ENCODE data around the gene THBS2. TPM values are rescaled to one million over a fixed set of nuclear protein-coding genes. Genes with fewer than 3 reads are reported as not detected.

The THBS2 gene
- total RNA-seq, 3 donors from 2014 or later: 3.7 to 39.1 (median 4.0) TPM

- Histone ChIP-seq H3K4me1 (ENCODE audit: low read depth) (no peaks in the 10 kb centered on the region), H3K4me3 (no peak overlapping the region), H3K36me3 (ENCODE audit: low read depth) (no peaks in the 10 kb centered on the region), H3K9me3 (no peaks in the 10 kb centered on the region)
- no peak for TF ChIP-seq CTCF (IDR thresholded peaks at IDR 0.05)
- DNase-seq (no peak), ATAC-seq (no peak)
- intact Hi-C loops (cut with DNase I, micrococcal nuclease): no loop called here
These were observed 2.3 kb downstream of the THBS2 start for GRCh38 chr6:169251371-169251802.

- H3K9me3 ChIP-seq: no peaks in the 10 kb centered on the region
- ATAC-seq (peak; percentile 40), DNase-seq (no peak)
- no peak for TF ChIP-seq CTCF (IDR thresholded peaks at IDR 0.05)
- no peaks in the 10 kb centered on the region for H3K4me1 ChIP-seq (ENCODE audit: low read depth)
- intact Hi-C loops (cut with DNase I, micrococcal nuclease): no loop called here
- H3K4me3 ChIP-seq: no peak overlapping the region
- no peaks in the 10 kb centered on the region for H3K36me3 ChIP-seq (ENCODE audit: low read depth)
These were observed 3.0 kb downstream of the THBS2 start for GRCh38 chr6:169250660-169251059.

- ATAC-seq (no peak), DNase-seq (peak in 1 of 3 donors; percentile 37)
- no peaks in the 10 kb centered on the region for H3K9me3 ChIP-seq
- H3K36me3 ChIP-seq (ENCODE audit: low read depth): no peaks in the 10 kb centered on the region
- intact Hi-C loops (cut with DNase I, micrococcal nuclease): no loop called here
- H3K4me3 ChIP-seq: no peak overlapping the region
- no peak for TF ChIP-seq CTCF (IDR thresholded peaks at IDR 0.05)
- no peaks in the 10 kb centered on the region for H3K4me1 ChIP-seq (ENCODE audit: low read depth)
These were observed 4.6 kb downstream of the THBS2 start for GRCh38 chr6:169249057-169249456.

- no peaks in the 10 kb centered on the region for H3K9me3 ChIP-seq
- intact Hi-C loops (cut with DNase I, micrococcal nuclease): no loop called here
- ATAC-seq (no peak), DNase-seq (peak in 1 of 3 donors; percentile 55)
- H3K4me3 ChIP-seq: no peak overlapping the region
- no peaks in the 10 kb centered on the region for H3K4me1 ChIP-seq (ENCODE audit: low read depth)
- TF ChIP-seq CTCF (IDR thresholded peaks at IDR 0.05): no peak
- no peaks in the 10 kb centered on the region for H3K36me3 ChIP-seq (ENCODE audit: low read depth)
These were observed 5.1 kb downstream of the THBS2 start for GRCh38 chr6:169248521-169248971.

- TF ChIP-seq CTCF (IDR thresholded peaks at IDR 0.05): no peak
- DNase-seq (peak in 1 of 3 donors; percentile 19), ATAC-seq (no peak)
- Histone ChIP-seq H3K4me1 (ENCODE audit: low read depth) (no peaks in the 10 kb centered on the region), H3K9me3 (no peaks in the 10 kb centered on the region), H3K36me3 (ENCODE audit: low read depth) (no peaks in the 10 kb centered on the region), H3K4me3 (no peak overlapping the region)
- intact Hi-C loops (cut with DNase I, micrococcal nuclease): no loop called here
These were observed 5.7 kb downstream of the THBS2 start for GRCh38 chr6:169247991-169248390.

GRCh38 chr6:169247419-169247818, 6.2 kb downstream of the THBS2 start:
- Histone ChIP-seq H3K4me3 (no peak overlapping the region), H3K9me3 (no peaks in the 10 kb centered on the region), H3K36me3 (ENCODE audit: low read depth) (no peaks in the 10 kb centered on the region), H3K4me1 (ENCODE audit: low read depth) (no peaks in the 10 kb centered on the region)
- intact Hi-C loops (cut with DNase I, micrococcal nuclease): no loop called here
- no peak for TF ChIP-seq CTCF (IDR thresholded peaks at IDR 0.05)
- DNase-seq (no peak), ATAC-seq (no peak)

Data from mucosa of descending colon (tissue), 3 donors.